Measurements from ENCODE around the gene TRIO. TPM values are rescaled to one million over a fixed set of nuclear protein-coding genes. Genes with fewer than 3 reads are reported as not detected.

TRIO gene
- polyA plus RNA-seq, 4 donors = 84.9 to 106 (median 95.6) TPM

DNA sequence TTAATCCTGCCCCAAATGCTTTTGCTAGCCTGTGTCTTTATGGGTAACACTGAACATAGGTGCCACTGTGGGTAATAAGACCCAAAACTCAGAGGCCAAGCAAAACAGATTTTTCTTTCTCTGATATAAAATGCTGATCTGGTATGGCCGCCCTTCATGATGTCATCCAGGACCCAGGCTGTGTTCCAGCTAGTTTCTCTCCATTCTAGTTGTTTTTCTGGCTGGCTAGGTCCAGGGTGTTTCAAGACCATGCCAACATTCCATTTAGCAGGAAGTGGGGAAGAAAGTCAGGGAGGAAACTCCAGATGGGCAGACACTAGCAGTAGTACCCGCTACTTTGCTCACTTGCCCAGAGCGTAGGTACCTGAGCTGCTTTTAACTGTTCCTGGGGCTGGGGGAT lies 254.6 kb downstream of the TRIO start:
- no peak for DNase-seq (ENCODE audit: low read depth in 4 of 4, low spot score in 3 of 4)

- DNase-seq (ENCODE audit: low read depth in 4 of 4, low spot score in 3 of 4) = peak in 2 of 4 donors; percentile 57 to 65
These were observed 256.0 kb downstream of the TRIO start for GRCh38 chr5:14399054-14399692.

DNA sequence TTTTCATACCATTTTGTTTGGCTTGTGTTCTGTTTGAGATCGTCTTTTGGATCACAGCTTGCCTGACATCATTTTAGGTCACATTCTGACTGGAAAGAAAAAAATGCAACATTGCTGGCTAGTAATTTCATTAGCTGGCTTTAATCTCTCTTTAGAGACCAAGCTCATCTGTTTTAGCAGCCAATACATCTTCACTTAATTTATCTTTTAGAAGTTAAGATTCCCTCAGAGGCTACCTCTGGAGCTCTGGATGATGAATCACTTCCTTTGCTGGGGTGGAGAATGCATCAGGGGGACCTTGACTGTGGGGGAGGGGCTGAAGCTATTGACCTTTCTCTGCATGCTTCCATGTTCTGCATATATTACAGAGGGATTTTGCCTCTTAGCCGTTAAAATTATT lies 256.9 kb downstream of the TRIO start:
- no peak for DNase-seq (ENCODE audit: low read depth in 4 of 4, low spot score in 3 of 4)

GRCh38 chr5:14400611-14401010 lies 257.5 kb downstream of the TRIO start:
- no peak for DNase-seq (ENCODE audit: low read depth in 4 of 4, low spot score in 3 of 4)

- DNase-seq (ENCODE audit: low read depth in 4 of 4, low spot score in 3 of 4) = no peak
These were observed 258.5 kb downstream of the TRIO start for GRCh38 chr5:14401639-14402038.

DNA sequence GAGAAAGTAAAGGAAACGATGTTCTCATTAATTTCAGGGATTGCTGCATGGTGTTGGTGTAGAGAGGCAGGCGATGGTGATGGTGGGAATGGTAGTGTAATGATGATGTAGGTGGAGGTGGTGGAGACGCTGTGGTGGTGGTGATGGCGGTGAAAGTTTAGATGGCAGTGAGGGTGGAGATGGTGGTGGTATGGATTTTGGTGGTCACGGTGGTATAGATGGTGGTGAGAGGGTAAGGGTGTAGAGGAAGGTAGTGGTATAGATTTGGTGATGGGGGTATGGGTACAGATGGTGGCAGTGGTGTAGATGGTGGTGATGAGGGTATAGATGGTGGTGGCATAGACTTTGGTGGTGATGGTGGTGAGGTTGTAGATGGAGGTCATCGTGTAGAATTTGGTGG lies 259.3 kb downstream of the TRIO start:
- DNase-seq (ENCODE audit: low read depth in 4 of 4, low spot score in 3 of 4) = no peak

- DNase-seq (ENCODE audit: low read depth in 4 of 4, low spot score in 3 of 4) = no peak
These were observed 261.6 kb downstream of the TRIO start for GRCh38 chr5:14404780-14405179.

- DNase-seq (ENCODE audit: low read depth in 4 of 4, low spot score in 3 of 4) = no peak
These were observed 262.1 kb downstream of the TRIO start for GRCh38 chr5:14405267-14405666.

GRCh38 chr5:14405706-14406553 lies 262.8 kb downstream of the TRIO start:
- no peak for DNase-seq (ENCODE audit: low read depth in 4 of 4, low spot score in 3 of 4)

DNA sequence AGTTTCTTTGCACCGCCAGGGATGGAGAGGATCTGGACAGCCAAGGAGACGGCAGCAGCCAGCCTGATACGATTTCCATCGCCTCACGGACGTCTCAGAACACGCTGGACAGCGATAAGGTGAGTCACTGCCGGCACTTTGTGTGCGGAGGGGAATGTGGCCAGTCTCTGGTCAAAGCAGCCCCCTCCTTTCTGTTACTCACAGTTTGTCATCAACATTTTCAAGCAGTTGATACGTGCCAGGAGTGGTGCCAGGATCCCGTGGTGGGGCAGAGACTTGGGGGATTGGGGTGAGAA lies 263.4 kb downstream of the TRIO start:
- no peak for DNase-seq (ENCODE audit: low read depth in 4 of 4, low spot score in 3 of 4)

DNA sequence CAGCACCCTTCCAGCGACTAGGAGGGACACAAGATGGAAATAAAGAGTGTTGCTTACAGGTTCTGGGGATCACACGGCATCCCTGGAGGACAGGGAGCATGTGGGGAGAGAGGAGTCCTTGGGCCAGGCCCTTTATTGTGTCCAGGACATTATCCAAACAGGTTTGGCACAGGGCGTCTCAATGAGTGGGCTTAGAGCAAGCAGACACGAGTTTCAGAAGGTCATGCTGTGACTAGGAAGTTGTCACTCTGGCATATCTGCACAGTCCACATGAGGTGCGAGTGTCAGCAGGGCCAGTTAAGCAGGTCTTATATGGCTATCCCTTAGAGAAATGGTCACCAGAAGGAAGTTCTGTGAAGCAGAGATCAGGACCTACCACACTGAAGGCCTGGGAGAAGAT lies 263.9 kb downstream of the TRIO start:
- no peak for DNase-seq (ENCODE audit: low read depth in 4 of 4, low spot score in 3 of 4)

GRCh38 chr5:14407746-14408175 lies 264.6 kb downstream of the TRIO start:
- no peak for DNase-seq (ENCODE audit: low read depth in 4 of 4, low spot score in 3 of 4)

- no peak for DNase-seq (ENCODE audit: low read depth in 4 of 4, low spot score in 3 of 4)
These were observed 265.9 kb downstream of the TRIO start for GRCh38 chr5:14408969-14409586.

DNA sequence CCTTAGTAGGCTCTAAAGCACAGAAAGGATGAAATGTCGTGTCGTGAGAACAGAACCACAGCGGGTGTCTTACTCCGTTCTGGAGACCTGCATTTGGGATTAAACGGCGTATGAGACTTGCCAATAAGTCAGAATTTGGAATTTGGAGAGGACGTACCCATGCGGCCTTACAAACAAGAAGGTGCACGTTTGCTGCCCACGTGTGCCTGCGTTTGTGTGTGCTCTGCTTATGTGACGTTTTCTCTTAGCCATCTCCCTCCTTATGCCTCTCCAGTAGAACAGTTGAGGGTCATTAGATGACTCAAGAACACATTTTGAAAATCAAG lies 266.9 kb downstream of the TRIO start:
- DNase-seq (ENCODE audit: low read depth in 4 of 4, low spot score in 3 of 4) = no peak

GRCh38 chr5:14410394-14411201 lies 267.5 kb downstream of the TRIO start:
- DNase-seq (ENCODE audit: low read depth in 4 of 4, low spot score in 3 of 4) = no peak

DNA sequence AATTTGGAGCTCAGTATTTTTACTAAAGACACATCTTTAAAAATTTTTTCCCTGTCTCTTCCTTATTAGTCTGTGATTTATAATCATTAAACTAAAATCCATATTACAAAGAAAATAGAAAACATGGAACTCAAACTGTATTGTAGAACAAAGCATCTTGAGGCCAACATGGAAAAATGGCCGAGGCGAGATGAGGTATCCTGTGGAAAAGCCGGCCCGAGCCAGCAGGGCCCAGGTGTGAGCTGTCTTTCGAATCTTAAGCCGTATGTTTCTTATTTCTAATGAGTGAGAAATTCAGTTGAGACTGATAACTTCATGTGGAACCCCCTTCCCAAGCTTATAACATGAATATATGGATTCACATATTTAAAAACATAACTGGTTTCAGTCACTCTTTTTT lies 268.1 kb downstream of the TRIO start:
- no peak for DNase-seq (ENCODE audit: low read depth in 4 of 4, low spot score in 3 of 4)

- DNase-seq (ENCODE audit: low read depth in 4 of 4, low spot score in 3 of 4) = no peak
These were observed 270.2 kb downstream of the TRIO start for GRCh38 chr5:14413331-14413750.

GRCh38 chr5:14414007-14414406 lies 270.9 kb downstream of the TRIO start:
- no peak for DNase-seq (ENCODE audit: low read depth in 4 of 4, low spot score in 3 of 4)

DNA sequence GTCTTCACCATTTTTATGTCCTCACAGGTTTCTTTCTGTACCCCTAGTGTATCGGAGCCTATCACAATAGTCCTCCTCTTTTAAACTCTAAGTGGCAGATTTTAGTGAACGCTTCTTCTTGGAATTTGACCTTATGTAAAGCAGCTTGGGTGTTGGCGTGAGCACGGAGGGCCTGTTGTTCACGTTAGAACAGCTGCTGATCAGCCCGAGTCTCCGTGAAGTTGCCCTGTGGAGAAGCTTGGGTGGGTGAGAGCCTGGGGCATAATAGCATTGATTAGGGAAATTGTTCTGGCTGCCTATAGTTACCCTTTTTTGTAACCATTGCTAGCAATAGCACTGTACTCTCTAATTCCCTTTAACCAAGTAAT lies 271.5 kb downstream of the TRIO start:
- DNase-seq (ENCODE audit: low read depth in 4 of 4, low spot score in 3 of 4) = no peak

- DNase-seq (ENCODE audit: low read depth in 4 of 4, low spot score in 3 of 4) = no peak
These were observed 272.0 kb downstream of the TRIO start for GRCh38 chr5:14415024-14415697.

DNA sequence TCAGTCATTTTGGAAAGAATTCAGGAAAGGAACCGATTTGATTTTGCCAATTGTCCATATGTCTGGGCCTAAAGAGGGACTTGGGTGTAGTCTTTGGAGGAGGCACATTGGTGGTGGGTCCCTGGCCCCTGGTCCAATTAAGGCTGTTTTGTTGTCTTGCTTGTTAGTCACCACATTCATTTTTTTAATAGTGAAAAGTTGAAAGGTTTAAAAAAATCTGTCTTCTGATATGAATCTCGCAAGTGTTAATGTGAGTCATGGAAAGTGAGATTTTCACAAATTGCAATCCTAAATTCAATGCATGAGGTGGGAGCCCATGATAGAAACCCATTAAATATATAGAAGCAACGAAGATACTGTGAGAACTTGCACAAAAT lies 272.5 kb downstream of the TRIO start:
- no peak for DNase-seq (ENCODE audit: low read depth in 4 of 4, low spot score in 3 of 4)
